Esophagus muscularis mucosa (tissue), 3 donors: ENCODE results near the gene C6orf62.

ENCODE experiments used
- CTCF ChIP-seq, 3 experiments: fragments of 200-600 bp in 2 of 3; fragments of 450-650 bp in 1 of 3; sonication (generic) in 2 of 3; IDR thresholded peaks; one replicate each; pipeline ENCODE4 v1.5.1; 2017 to 2019; ENCODE audit warnings: antibody characterized with exemption in 3 of 3, mild to moderate bottlenecking in 2 of 3, moderate library complexity in 1 of 3
- POLR2A ChIP-seq: fragments of 450-650 bp; IDR thresholded peaks from one replicate; pipeline ENCODE4 v1.6.1; 2017; ENCODE audit warnings: antibody characterized with exemption, moderate library complexity, mild to moderate bottlenecking, low read depth
- POLR2AphosphoS5 ChIP-seq, 2 donors: sonication (generic); formaldehyde crosslinking; IDR thresholded peaks; one replicate each; pipeline ENCODE4 v1.6.1; 2017; ENCODE audit warnings: antibody characterized with exemption in 2 of 2

- TF ChIP-seq POLR2AphosphoS5 (IDR thresholded peaks at IDR 0.05) (no peak), CTCF (IDR thresholded peaks at IDR 0.05) (no peak), POLR2A (no peak)
Observed at GRCh38 chr6:24760210-24760609, 41.3 kb upstream of the C6orf62 start.
